K562 (cell line): ENCODE measurements around the gene CSNK1A1. TPM values are rescaled to one million over a fixed set of nuclear protein-coding genes. Genes with fewer than 3 reads are reported as not detected.

Experiments
- FOXM1 ChIP-seq, 2 experiments: fragments of 450-650 bp in 1 of 2; sonication (generic) in 1 of 2; formaldehyde crosslinking in 1 of 2; IDR thresholded peaks; 2 replicates each; pipeline versions ENCODE4 v1.6.1 to v1.9.0; 2017 to 2022; ENCODE audit warnings: low read depth in 2 of 2, mild to moderate bottlenecking in 2 of 2, missing genetic modification reagents in 1 of 2, moderate library complexity in 1 of 2
- MTF1 ChIP-seq: fragments of 250-450 bp; sonication (Bioruptor Pico); IDR thresholded peaks from 2 replicates; pipeline ENCODE4 v1.9.0; 2021; ENCODE audit warnings: moderate library complexity, mild to moderate bottlenecking, inconsistent platforms, borderline replicate concordance
- NCOA4 ChIP-seq: fragments of 450-650 bp; IDR thresholded peaks from 2 replicates; pipeline ENCODE4 v1.6.1; 2018; ENCODE audit warnings: mild to moderate bottlenecking; ENCODE audit not compliant: partially characterized antibody
- ZNF12 ChIP-seq: sonication (generic); formaldehyde crosslinking; IDR thresholded peaks from 2 replicates; pipeline ENCODE4 v1.4.0; 2020; ENCODE audit warnings: mild to moderate bottlenecking, missing genetic modification reagents
- polyA plus RNA-seq, 8 experiments: library from polyadenylated mRNA; depleted of rRNA in 4 of 8; stranded (reverse) in 5 of 8; unstranded in 3 of 8; fragments of >200 nt; fragmentation: Nextera tagmentation in 2 of 8; fragmentation: Illumina TruSeq in 1 of 8; extraction: Ambion mirVana in 2 of 8; extraction: Trizol in 1 of 8; gene quantifications; 2 replicates each; pipeline versions ENCODE4 v1.2.1 to v1.2.3, GENCODE V29; 2011 to 2014; ENCODE audit warnings: inconsistent platforms in 1 of 8, missing spikeins in 1 of 8
- total RNA-seq, 7 experiments: library from RNA; depleted of rRNA in 6 of 7; stranded (reverse); fragments of >200 nt in 6 of 7; fragmentation: Illumina TruSeq in 2 of 7; extraction: Trizol in 2 of 7; gene quantifications; 2 replicates each; pipeline versions ENCODE4 v1.2.1 to v1.2.3, GENCODE V29; 2011 to 2021; ENCODE audit warnings: low replicate concordance in 1 of 7
- TF ChIP-seq, protein P1 (sequence below): sonication (generic); formaldehyde crosslinking; IDR thresholded peaks from 2 replicates; pipeline ENCODE4 v1.8.0; 2022; ENCODE audit warnings: mild to moderate bottlenecking, missing genetic modification reagents, borderline replicate concordance
- TF ChIP-seq, protein P2 (sequence below): fragments of 250-450 bp; sonication (Bioruptor Pico); IDR thresholded peaks from 2 replicates; pipeline ENCODE4 v1.4.0; 2020

CSNK1A1 gene
- total and polyA plus RNA-seq, 9 of the 15 experiments (the other 6 are each of a cell fraction or from before 2014, with no cell fraction given) = 49.1 to 196 (median 154) TPM

DNA sequence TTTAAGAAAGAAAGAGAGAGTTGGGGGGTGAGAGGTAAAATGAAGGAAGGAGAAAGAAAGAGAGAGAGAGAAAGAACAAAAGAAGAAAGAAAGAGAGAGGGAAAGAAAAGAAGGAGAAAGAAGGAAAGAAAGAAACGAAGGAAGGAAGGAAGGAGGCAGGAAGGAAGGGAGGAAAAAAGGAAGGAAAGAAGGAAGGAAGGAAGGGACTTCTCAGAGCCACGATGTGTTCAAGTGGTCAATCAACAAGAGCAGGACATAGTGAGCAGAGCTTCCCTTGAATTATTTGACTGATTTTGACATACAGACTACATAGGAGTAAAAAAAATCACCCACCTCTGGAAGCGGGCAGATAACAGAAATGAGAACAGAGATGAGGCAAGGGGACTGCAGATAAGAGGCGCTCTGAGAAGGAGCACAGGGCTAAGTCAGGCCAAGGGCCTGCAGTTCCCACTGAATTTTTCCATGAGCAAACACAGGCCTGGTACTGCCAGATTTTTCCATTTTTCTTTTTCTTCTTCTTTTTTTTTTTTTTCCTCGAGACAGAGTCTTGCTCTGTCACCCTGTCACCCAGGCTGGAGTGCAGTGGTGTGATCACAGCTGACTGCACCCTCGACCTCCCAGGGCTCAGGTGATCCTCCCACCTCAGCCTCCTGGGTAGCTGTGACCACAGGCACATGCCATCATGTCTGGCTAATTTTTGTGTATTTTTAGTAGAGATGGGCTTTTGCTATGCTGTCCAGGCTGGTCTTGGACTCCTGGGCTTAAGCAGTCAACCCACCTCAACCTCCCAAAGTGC lies 94.4 kb downstream of the CSNK1A1 start (continued):
- TF ChIP-seq, protein P1, sequence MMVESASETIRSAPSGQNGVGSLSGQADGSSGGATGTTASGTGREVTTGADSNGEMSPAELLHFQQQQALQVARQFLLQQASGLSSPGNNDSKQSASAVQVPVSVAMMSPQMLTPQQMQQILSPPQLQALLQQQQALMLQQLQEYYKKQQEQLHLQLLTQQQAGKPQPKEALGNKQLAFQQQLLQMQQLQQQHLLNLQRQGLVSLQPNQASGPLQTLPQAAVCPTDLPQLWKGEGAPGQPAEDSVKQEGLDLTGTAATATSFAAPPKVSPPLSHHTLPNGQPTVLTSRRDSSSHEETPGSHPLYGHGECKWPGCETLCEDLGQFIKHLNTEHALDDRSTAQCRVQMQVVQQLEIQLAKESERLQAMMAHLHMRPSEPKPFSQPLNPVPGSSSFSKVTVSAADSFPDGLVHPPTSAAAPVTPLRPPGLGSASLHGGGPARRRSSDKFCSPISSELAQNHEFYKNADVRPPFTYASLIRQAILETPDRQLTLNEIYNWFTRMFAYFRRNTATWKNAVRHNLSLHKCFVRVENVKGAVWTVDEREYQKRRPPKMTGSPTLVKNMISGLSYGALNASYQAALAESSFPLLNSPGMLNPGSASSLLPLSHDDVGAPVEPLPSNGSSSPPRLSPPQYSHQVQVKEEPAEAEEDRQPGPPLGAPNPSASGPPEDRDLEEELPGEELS (CRISPR knock-in tag) = no peak
- peak; percentile 81 for TF ChIP-seq NCOA4
- no peak for TF ChIP-seq MTF1 (CRISPR knock-in tag)
- TF ChIP-seq FOXM1 (IDR thresholded peaks at IDR 0.05; ENCODE audit: low read depth) = peak; percentile 86
- no peak for TF ChIP-seq FOXM1 (CRISPR knock-in tag; IDR thresholded peaks at IDR 0.05; ENCODE audit: low read depth)
- no peak for TF ChIP-seq ZNF12 (CRISPR knock-in tag)
- TF ChIP-seq, protein P2, sequence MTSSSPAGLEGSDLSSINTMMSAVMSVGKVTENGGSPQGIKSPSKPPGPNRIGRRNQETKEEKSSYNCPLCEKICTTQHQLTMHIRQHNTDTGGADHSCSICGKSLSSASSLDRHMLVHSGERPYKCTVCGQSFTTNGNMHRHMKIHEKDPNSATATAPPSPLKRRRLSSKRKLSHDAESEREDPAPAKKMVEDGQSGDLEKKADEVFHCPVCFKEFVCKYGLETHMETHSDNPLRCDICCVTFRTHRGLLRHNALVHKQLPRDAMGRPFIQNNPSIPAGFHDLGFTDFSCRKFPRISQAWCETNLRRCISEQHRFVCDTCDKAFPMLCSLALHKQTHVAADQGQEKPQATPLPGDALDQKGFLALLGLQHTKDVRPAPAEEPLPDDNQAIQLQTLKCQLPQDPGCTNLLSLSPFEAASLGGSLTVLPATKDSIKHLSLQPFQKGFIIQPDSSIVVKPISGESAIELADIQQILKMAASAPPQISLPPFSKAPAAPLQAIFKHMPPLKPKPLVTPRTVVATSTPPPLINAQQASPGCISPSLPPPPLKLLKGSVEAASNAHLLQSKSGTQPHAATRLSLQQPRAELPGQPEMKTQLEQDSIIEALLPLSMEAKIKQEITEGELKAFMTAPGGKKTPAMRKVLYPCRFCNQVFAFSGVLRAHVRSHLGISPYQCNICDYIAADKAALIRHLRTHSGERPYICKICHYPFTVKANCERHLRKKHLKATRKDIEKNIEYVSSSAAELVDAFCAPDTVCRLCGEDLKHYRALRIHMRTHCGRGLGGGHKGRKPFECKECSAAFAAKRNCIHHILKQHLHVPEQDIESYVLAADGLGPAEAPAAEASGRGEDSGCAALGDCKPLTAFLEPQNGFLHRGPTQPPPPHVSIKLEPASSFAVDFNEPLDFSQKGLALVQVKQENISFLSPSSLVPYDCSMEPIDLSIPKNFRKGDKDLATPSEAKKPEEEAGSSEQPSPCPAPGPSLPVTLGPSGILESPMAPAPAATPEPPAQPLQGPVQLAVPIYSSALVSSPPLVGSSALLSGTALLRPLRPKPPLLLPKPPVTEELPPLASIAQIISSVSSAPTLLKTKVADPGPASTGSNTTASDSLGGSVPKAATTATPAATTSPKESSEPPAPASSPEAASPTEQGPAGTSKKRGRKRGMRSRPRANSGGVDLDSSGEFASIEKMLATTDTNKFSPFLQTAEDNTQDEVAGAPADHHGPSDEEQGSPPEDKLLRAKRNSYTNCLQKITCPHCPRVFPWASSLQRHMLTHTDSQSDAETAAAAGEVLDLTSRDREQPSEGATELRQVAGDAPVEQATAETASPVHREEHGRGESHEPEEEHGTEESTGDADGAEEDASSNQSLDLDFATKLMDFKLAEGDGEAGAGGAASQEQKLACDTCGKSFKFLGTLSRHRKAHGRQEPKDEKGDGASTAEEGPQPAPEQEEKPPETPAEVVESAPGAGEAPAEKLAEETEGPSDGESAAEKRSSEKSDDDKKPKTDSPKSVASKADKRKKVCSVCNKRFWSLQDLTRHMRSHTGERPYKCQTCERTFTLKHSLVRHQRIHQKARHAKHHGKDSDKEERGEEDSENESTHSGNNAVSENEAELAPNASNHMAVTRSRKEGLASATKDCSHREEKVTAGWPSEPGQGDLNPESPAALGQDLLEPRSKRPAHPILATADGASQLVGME = no peak
